ENCODE data around the gene GPR84. TPM values are rescaled to one million over a fixed set of nuclear protein-coding genes. Genes with fewer than 3 reads are reported as not detected.

Gene GPR84
- total and polyA plus RNA-seq, 9 of the 15 experiments (the other 6 are each of a cell fraction or from before 2014, with no cell fraction given): 0.07 to 0.18 (median 0.11) TPM; not detected in 5

DNA sequence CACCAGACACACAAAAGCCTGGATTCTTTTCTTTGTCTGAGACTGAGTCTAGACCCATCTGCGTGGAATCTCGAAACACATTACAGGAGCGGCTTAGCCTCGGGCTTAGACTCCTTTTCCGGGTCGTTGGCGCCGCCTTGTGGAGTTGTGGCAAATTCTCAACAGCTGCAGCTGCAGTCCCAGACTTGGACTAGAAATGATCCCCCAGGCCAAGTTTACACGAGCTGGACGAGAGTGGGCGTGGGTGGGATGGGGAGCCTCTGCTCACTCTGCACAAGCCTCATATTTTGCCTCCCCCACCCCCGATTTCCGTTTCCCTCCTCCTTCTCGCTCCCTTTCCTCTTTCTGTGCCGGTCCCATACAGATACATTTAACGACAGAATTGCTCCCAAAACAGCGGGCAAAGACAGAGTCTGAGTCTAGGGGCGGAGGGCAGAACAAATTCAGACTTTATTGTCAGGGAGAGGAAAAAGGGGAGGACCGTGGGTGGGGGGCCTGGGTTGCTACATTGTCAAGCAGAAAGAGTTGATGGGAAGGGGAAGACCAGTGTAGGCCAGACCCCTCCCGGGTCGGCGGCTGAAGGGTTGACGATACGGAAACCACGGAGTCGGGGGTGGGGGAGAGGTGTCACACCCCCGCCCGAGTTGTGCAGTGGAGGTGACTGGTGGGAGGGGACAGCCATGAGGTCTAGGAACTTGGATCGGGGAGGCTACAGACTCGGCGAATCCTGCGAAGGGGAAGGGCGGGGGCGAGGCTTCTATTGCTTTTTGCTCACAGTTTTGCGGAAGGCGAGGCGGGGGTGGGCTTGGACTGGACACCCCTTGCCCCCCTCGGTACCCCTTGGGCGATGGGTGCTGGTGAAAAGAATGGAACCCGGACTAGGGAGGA, 4.7 kb upstream of the GPR84 start (continued):
- TF ChIP-seq, protein P1, sequence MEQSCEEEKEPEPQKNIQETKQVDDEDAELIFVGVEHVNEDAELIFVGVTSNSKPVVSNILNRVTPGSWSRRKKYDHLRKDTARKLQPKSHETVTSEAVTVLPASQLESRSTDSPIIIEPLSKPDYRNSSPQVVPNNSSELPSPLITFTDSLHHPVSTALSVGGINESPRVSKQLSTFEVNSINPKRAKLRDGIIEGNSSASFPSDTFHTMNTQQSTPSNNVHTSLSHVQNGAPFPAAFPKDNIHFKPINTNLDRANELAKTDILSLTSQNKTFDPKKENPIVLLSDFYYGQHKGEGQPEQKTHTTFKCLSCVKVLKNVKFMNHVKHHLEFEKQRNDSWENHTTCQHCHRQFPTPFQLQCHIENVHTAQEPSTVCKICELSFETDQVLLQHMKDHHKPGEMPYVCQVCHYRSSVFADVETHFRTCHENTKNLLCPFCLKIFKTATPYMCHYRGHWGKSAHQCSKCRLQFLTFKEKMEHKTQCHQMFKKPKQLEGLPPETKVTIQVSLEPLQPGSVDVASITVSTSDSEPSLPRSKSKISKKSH (CRISPR knock-in tag; IDR thresholded peaks at IDR 0.05): no peak
- TF ChIP-seq, protein P2, sequence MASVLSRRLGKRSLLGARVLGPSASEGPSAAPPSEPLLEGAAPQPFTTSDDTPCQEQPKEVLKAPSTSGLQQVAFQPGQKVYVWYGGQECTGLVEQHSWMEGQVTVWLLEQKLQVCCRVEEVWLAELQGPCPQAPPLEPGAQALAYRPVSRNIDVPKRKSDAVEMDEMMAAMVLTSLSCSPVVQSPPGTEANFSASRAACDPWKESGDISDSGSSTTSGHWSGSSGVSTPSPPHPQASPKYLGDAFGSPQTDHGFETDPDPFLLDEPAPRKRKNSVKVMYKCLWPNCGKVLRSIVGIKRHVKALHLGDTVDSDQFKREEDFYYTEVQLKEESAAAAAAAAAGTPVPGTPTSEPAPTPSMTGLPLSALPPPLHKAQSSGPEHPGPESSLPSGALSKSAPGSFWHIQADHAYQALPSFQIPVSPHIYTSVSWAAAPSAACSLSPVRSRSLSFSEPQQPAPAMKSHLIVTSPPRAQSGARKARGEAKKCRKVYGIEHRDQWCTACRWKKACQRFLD (CRISPR knock-in tag; IDR thresholded peaks at IDR 0.05): peak; percentile 47; the same call in 1 of the 2 replicates
- TF ChIP-seq FOXK2 (conservative IDR thresholded peaks at IDR 0.05 in 1 of 2, IDR thresholded peaks at IDR 0.05 in 1 of 2; ENCODE audit: low read depth in 2 of 2) (peak; percentile 44 to 98; a peak in 3 of 4 replicates), SETDB1 (IDR thresholded peaks at IDR 0.05; ENCODE audit: low read length) (no peak), SRSF9 (IDR thresholded peaks at IDR 0.05; ENCODE audit: borderline replicate concordance, low read depth, low read length) (no peak), TAF1 (IDR thresholded peaks at IDR 0.05; ENCODE audit: control insufficient read depth, extremely low read depth, insufficient read depth, low read length, severe bottlenecking) (peak; percentile 34), ZNF239 (CRISPR knock-in tag; IDR thresholded peaks at IDR 0.05) (no peak), CEBPB (tag; IDR thresholded peaks at IDR 0.05) (no peak), SAFB2 (IDR thresholded peaks at IDR 0.05; ENCODE audit: borderline replicate concordance, low read depth, low read length, severe bottlenecking) (no peak), CHD1 (IDR thresholded peaks at IDR 0.05; ENCODE audit: low read length) (no peak), ZSCAN29 (IDR thresholded peaks at IDR 0.05) (no peak), ZFP36 (IDR thresholded peaks at IDR 0.05; ENCODE audit: low read depth, low read length, partially characterized antibody) (no peak), NCOA6 (IDR thresholded peaks at IDR 0.05) (no peak), NUFIP1 (IDR thresholded peaks at IDR 0.05; ENCODE audit: partially characterized antibody) (no peak), ZKSCAN8 (CRISPR knock-in tag; IDR thresholded peaks at IDR 0.05) (0 out of 2 replicates have a peak, but pooled peaks have one; percentile 67)
- TF ChIP-seq, protein P3, sequence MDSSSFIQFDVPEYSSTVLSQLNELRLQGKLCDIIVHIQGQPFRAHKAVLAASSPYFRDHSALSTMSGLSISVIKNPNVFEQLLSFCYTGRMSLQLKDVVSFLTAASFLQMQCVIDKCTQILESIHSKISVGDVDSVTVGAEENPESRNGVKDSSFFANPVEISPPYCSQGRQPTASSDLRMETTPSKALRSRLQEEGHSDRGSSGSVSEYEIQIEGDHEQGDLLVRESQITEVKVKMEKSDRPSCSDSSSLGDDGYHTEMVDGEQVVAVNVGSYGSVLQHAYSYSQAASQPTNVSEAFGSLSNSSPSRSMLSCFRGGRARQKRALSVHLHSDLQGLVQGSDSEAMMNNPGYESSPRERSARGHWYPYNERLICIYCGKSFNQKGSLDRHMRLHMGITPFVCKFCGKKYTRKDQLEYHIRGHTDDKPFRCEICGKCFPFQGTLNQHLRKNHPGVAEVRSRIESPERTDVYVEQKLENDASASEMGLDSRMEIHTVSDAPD (CRISPR knock-in tag; IDR thresholded peaks at IDR 0.05): no peak
- TF ChIP-seq, protein P4, sequence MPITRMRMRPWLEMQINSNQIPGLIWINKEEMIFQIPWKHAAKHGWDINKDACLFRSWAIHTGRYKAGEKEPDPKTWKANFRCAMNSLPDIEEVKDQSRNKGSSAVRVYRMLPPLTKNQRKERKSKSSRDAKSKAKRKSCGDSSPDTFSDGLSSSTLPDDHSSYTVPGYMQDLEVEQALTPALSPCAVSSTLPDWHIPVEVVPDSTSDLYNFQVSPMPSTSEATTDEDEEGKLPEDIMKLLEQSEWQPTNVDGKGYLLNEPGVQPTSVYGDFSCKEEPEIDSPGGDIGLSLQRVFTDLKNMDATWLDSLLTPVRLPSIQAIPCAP (CRISPR knock-in tag; IDR thresholded peaks at IDR 0.05; ENCODE audit: borderline replicate concordance): no peak
- TF ChIP-seq, protein P5, sequence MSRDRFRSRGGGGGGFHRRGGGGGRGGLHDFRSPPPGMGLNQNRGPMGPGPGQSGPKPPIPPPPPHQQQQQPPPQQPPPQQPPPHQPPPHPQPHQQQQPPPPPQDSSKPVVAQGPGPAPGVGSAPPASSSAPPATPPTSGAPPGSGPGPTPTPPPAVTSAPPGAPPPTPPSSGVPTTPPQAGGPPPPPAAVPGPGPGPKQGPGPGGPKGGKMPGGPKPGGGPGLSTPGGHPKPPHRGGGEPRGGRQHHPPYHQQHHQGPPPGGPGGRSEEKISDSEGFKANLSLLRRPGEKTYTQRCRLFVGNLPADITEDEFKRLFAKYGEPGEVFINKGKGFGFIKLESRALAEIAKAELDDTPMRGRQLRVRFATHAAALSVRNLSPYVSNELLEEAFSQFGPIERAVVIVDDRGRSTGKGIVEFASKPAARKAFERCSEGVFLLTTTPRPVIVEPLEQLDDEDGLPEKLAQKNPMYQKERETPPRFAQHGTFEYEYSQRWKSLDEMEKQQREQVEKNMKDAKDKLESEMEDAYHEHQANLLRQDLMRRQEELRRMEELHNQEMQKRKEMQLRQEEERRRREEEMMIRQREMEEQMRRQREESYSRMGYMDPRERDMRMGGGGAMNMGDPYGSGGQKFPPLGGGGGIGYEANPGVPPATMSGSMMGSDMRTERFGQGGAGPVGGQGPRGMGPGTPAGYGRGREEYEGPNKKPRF (IDR thresholded peaks at IDR 0.05; ENCODE audit: low read depth, low read length): no peak

Data from K562 (cell line).